IMR-90 (cell line): ENCODE measurements around the gene RNF32. TPM values are rescaled to one million over a fixed set of nuclear protein-coding genes. Genes with fewer than 3 reads are reported as not detected.

Experiments used
- ATAC-seq: fragments of 200-7000 bp; cut with Tn5 transposase; 2 replicates; pipeline ENCODE4 v1.9.1; 2020; ENCODE audit warnings: low read depth, mild to moderate bottlenecking, moderate library complexity
- BruUV-seq: library from RNA; stranded (reverse); fragments of 400-500 nt; replicated peaks from 2 replicates; lab custom pipeline; 2021; lab: Mats Ljungman, UMichigan
- CTCF ChIA-PET: fragments of 300-600 bp; formaldehyde crosslinking; extraction: SDS; loops from one replicate; lab custom pipeline; 2021; ENCODE audit warnings: antibody characterized with exemption; lab: Yijun Ruan, JAX
- POLR2A ChIA-PET: fragments of 300-600 bp; sonication (Branson Sonifier 250); formaldehyde crosslinking; loops from one replicate; lab custom pipeline; 2022; ENCODE audit warnings: antibody characterized with exemption; ENCODE audit not compliant: unreplicated experiment; lab: Charles Lee
- DNase-seq: peaks from one replicate; pipeline ENCODE4 v3.0.0; 2013
- H2AFZ ChIP-seq: replicated peaks from 2 replicates; pipeline ENCODE3; 2013; ENCODE audit warnings: low read length, mild to moderate bottlenecking; ENCODE audit not compliant: poor library complexity
- H2AK5ac ChIP-seq: 2 replicates; pipeline ENCODE4 v1.6.1; 2013; ENCODE audit warnings: low read depth, low read length, inconsistent platforms
- H2AK9ac ChIP-seq: replicated peaks from 2 replicates; pipeline ENCODE3; 2013; ENCODE audit warnings: mild to moderate bottlenecking, low read depth, low read length, moderate library complexity; ENCODE audit not compliant: poor library complexity
- H2BK120ac ChIP-seq: 2 replicates; pipeline ENCODE4 v1.6.1; 2013; ENCODE audit warnings: low read depth, low read length, inconsistent platforms
- H2BK15ac ChIP-seq: 3 replicates; pipeline ENCODE4 v1.6.1; 2013; ENCODE audit warnings: low read depth, low read length, inconsistent platforms
- H2BK20ac ChIP-seq: 2 replicates; pipeline ENCODE4 v1.6.1; 2013; ENCODE audit warnings: low read depth, mild to moderate bottlenecking, inconsistent platforms, low read length, moderate library complexity
- H2BK5ac ChIP-seq: 2 replicates; pipeline ENCODE4 v1.6.1; 2013; ENCODE audit warnings: mild to moderate bottlenecking, low read depth, low read length, inconsistent platforms; ENCODE audit not compliant: poor library complexity, severe bottlenecking
- H3K14ac ChIP-seq: replicated peaks from 2 replicates; pipeline ENCODE4 v1.6.1; 2013; ENCODE audit warnings: low read depth, low read length, inconsistent platforms
- H3K18ac ChIP-seq: 2 replicates; pipeline ENCODE4 v1.6.1; 2013; ENCODE audit warnings: low read depth, low read length, control low read depth
- H3K23ac ChIP-seq: 2 replicates; pipeline ENCODE4 v1.6.1; 2013; ENCODE audit warnings: low read depth, low read length, inconsistent platforms
- H3K27ac ChIP-seq: 2 replicates; pipeline ENCODE4 v1.5.1; 2013; ENCODE audit warnings: mild to moderate bottlenecking, control low read depth, low read length; ENCODE audit not compliant: insufficient read depth
- H3K27me3 ChIP-seq: 2 replicates; pipeline ENCODE4 v1.6.1; 2013; ENCODE audit warnings: low read length; ENCODE audit not compliant: control insufficient read depth, insufficient read depth
- H3K36me3 ChIP-seq: 2 replicates; pipeline ENCODE4 v1.6.1; 2013; ENCODE audit warnings: low read length, mixed read lengths; ENCODE audit not compliant: control insufficient read depth, insufficient read depth
- H3K4ac ChIP-seq: 2 replicates; pipeline ENCODE4 v1.6.1; 2013; ENCODE audit warnings: low read depth, low read length, inconsistent platforms
- H3K4me1 ChIP-seq: 2 replicates; pipeline ENCODE4 v1.6.1; 2013; ENCODE audit warnings: low read length, mixed read lengths; ENCODE audit not compliant: control insufficient read depth, insufficient read depth
- H3K4me2 ChIP-seq: 2 replicates; pipeline ENCODE4 v1.6.1; 2013; ENCODE audit warnings: low read depth, mild to moderate bottlenecking, control low read depth, low read length, moderate library complexity
- H3K4me3 ChIP-seq: 2 replicates; pipeline ENCODE4 v1.5.1; 2013; ENCODE audit warnings: low read depth, mild to moderate bottlenecking, control low read depth, low read length, moderate library complexity; ENCODE audit not compliant: insufficient read depth
- H3K56ac ChIP-seq: 2 replicates; pipeline ENCODE4 v1.6.1; 2013; ENCODE audit warnings: low read length, inconsistent platforms; ENCODE audit not compliant: insufficient read depth; ENCODE audit errors: extremely low read depth
- H3K79me1 ChIP-seq, 2 experiments: 2 replicates each; pipeline ENCODE4 v1.6.1; 2013; ENCODE audit warnings: low read length in 2 of 2, inconsistent platforms in 1 of 2, low read depth in 1 of 2
- H3K9ac ChIP-seq: 2 replicates; pipeline ENCODE4 v1.6.1; 2013; ENCODE audit warnings: low read depth, low read length, control low read depth
- H3K9me1 ChIP-seq: 2 replicates; pipeline ENCODE4 v1.6.1; 2013; ENCODE audit warnings: low read length, inconsistent platforms; ENCODE audit not compliant: insufficient read depth
- H3K9me3 ChIP-seq: 2 replicates; pipeline ENCODE4 v1.6.1; 2013; ENCODE audit warnings: low read length; ENCODE audit not compliant: control insufficient read depth, insufficient read depth
- H4K20me1 ChIP-seq: 2 replicates; pipeline ENCODE4 v1.6.1; 2013; ENCODE audit warnings: low read length, inconsistent platforms; ENCODE audit not compliant: insufficient read depth
- H4K5ac ChIP-seq: 2 replicates; pipeline ENCODE4 v1.6.1; 2013; ENCODE audit warnings: mild to moderate bottlenecking, low read depth, low read length, control low read depth
- H4K8ac ChIP-seq, 2 experiments: 2 replicates each; pipeline ENCODE4 v1.6.1; 2013; ENCODE audit warnings: low read depth in 2 of 2, low read length in 2 of 2, control low read depth in 1 of 2, inconsistent platforms in 1 of 2
- H4K91ac ChIP-seq: 2 replicates; pipeline ENCODE4 v1.6.1; 2013; ENCODE audit warnings: low read depth, low read length, inconsistent platforms; ENCODE audit not compliant: insufficient read depth
- BHLHE40 ChIP-seq: fragments of 150-350 bp; IDR thresholded peaks from 2 replicates; pipeline ENCODE4 v1.6.1; 2016; ENCODE audit warnings: mild to moderate bottlenecking, low read depth, low read length
- CEBPB ChIP-seq: IDR thresholded peaks from 2 replicates; pipeline ENCODE4 v1.6.1; 2012; ENCODE audit warnings: low read depth, low read length, improper control_type of control experiment
- CHD1 ChIP-seq: IDR thresholded peaks from 2 replicates; pipeline ENCODE4 v1.6.1; 2012; ENCODE audit warnings: low read depth, low read length, improper control_type of control experiment
- ELK1 ChIP-seq: fragments of 150-350 bp; IDR thresholded peaks from 2 replicates; pipeline ENCODE4 v1.6.1; 2016; ENCODE audit warnings: low read depth, mild to moderate bottlenecking, low read length, moderate library complexity, borderline replicate concordance
- FOS ChIP-seq: fragments of 150-350 bp; IDR thresholded peaks from 2 replicates; pipeline ENCODE4 v1.6.1; 2016; ENCODE audit warnings: low read depth, low read length
- MAFK ChIP-seq: IDR thresholded peaks from 2 replicates; pipeline ENCODE4 v1.6.1; 2012; ENCODE audit warnings: low read depth, low read length, improper control_type of control experiment
- MAZ ChIP-seq: IDR thresholded peaks from 2 replicates; pipeline ENCODE4 v1.6.1; 2012; ENCODE audit warnings: low read depth, mild to moderate bottlenecking, low read length, improper control_type of control experiment, moderate library complexity, borderline replicate concordance
- MXI1 ChIP-seq: IDR thresholded peaks from 2 replicates; pipeline ENCODE4 v1.6.1; 2012; ENCODE audit warnings: low read depth, mild to moderate bottlenecking, low read length, moderate library complexity, borderline replicate concordance
- NFE2L2 ChIP-seq: fragments of 150-350 bp; IDR thresholded peaks from 2 replicates; pipeline ENCODE4 v1.6.1; 2016; ENCODE audit warnings: low read depth, mild to moderate bottlenecking, low read length
- POLR2A ChIP-seq: IDR thresholded peaks from 2 replicates; pipeline ENCODE4 v1.6.1; 2012; ENCODE audit warnings: mild to moderate bottlenecking, low read depth, low read length
- RAD21 ChIP-seq: IDR thresholded peaks from 2 replicates; pipeline ENCODE4 v1.6.1; 2012; ENCODE audit warnings: low read length, improper control_type of control experiment
- SMC3 ChIP-seq: fragments of 150-350 bp; IDR thresholded peaks from 2 replicates; pipeline ENCODE4 v1.6.1; 2016; ENCODE audit warnings: low read depth, mild to moderate bottlenecking, antibody characterized with exemption, low read length, moderate library complexity
- USF2 ChIP-seq: fragments of 150-350 bp; IDR thresholded peaks from 2 replicates; pipeline ENCODE4 v1.6.1; 2017; ENCODE audit warnings: mild to moderate bottlenecking, antibody characterized with exemption, low read length, low read depth
- WGBS, 2 experiments: methylation state at CpG; one replicate each; pipeline versions ENCODE4 v1.1.5 to v1.1.7; 2013; ENCODE audit warnings: missing lambda C conversion rate in 2 of 2; ENCODE audit not compliant: insufficient read length in 1 of 2; ENCODE audit errors: extremely low coverage in 2 of 2; 5-methylcytosine and 5-hydroxymethylcytosine counted together
- dilution Hi-C: fragments of 300-500 bp; cut with HindIII; formaldehyde crosslinking; loops from one replicate; pipeline ENCODE4 v1.14.3; 2018; ENCODE audit warnings: low sequenced_read_pairs; ENCODE audit not compliant: unreplicated experiment
- in situ Hi-C: fragments of 300-500 bp; cut with MboI; formaldehyde crosslinking; loops from 3 replicates; pipeline ENCODE4 v1.14.3; 2019; ENCODE audit warnings: low sequenced_read_pairs, inconsistent platforms, mixed read lengths
- intact Hi-C: fragments of 100-400 bp; cut with micrococcal nuclease; formaldehyde crosslinking; loops from 2 replicates; pipeline ENCODE4 v1.10.0; 2022
- polyA plus RNA-seq, 3 experiments: library from polyadenylated mRNA; depleted of rRNA; stranded (reverse); fragments of >200 nt; gene quantifications; 2 replicates each; pipeline ENCODE4 v1.2.3, GENCODE V29; 2012; ENCODE audit warnings: low replicate concordance in 1 of 3
- total RNA-seq: library from RNA; depleted of rRNA; stranded (reverse); fragments of >200 nt; gene quantifications from 2 replicates; pipeline ENCODE4 v1.2.3, GENCODE V29; 2012
- TF ChIP-seq, protein P1 (sequence below): conservative IDR thresholded peaks from 2 replicates; pipeline ENCODE4 v1.5.1; 2012; ENCODE audit warnings: mild to moderate bottlenecking, low read depth, low read length, improper control_type of control experiment

RNF32 gene
- total and polyA plus RNA-seq, 2 of the 4 experiments (the other 2 are of a cell fraction) = 0.36 to 0.63 TPM

- H3K23ac ChIP-seq = no peak overlapping the region
- H3K4me2 ChIP-seq = no peak overlapping the region
- no peak overlapping the region for H3K14ac ChIP-seq
- no peaks in the 10 kb centered on the region for H3K36me3 ChIP-seq
- no peak overlapping the region for H2AK5ac ChIP-seq
- dilution Hi-C loops (no loop called here), in situ Hi-C loops (no loop called here), intact Hi-C loops (no loop called here)
- TF ChIP-seq FOS (no peak), POLR2A (no peak), USF2 (no peak), CHD1 (no peak), MXI1 (no peak), SMC3 (no peak), MAZ (no peak), CEBPB (no peak), BHLHE40 (no peak), NFE2L2 (no peak), RAD21 (no peak), ELK1 (no peak), MAFK (no peak)
- TF ChIP-seq, protein P1, sequence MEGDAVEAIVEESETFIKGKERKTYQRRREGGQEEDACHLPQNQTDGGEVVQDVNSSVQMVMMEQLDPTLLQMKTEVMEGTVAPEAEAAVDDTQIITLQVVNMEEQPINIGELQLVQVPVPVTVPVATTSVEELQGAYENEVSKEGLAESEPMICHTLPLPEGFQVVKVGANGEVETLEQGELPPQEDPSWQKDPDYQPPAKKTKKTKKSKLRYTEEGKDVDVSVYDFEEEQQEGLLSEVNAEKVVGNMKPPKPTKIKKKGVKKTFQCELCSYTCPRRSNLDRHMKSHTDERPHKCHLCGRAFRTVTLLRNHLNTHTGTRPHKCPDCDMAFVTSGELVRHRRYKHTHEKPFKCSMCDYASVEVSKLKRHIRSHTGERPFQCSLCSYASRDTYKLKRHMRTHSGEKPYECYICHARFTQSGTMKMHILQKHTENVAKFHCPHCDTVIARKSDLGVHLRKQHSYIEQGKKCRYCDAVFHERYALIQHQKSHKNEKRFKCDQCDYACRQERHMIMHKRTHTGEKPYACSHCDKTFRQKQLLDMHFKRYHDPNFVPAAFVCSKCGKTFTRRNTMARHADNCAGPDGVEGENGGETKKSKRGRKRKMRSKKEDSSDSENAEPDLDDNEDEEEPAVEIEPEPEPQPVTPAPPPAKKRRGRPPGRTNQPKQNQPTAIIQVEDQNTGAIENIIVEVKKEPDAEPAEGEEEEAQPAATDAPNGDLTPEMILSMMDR = no peak
- H3K4me1 ChIP-seq = 0 out of 2 replicates have a peak, but pooled peaks cover 1% of the 10 kb centered on the region
- ChIA-PET CTCF (no interaction called here), POLR2A (no interaction called here)
- no peak overlapping the region for H3K9ac ChIP-seq
- H3K56ac ChIP-seq = no peak overlapping the region
- no peak overlapping the region for H2BK20ac ChIP-seq
- no peak overlapping the region for H4K5ac ChIP-seq
- no peak overlapping the region for H3K4ac ChIP-seq
- no peaks in the 10 kb centered on the region for H3K9me3 ChIP-seq
- no peak overlapping the region for H2BK5ac ChIP-seq
- no peaks in the 10 kb centered on the region for H3K27me3 ChIP-seq
- DNase-seq (peak; percentile 20), ATAC-seq (no peak)
- no peaks in the 10 kb centered on the region for H3K79me1 ChIP-seq
- WGBS, 2 experiments = 85% methylated on average over 6 of the region's 13 CpGs; no CpG with 5 or more reads in 1 of the 2 experiments
- no peaks in the 10 kb centered on the region for H4K20me1 ChIP-seq
- H2BK15ac ChIP-seq = no peak overlapping the region
- H2AK9ac ChIP-seq = peak overlapping the region; percentile 40
- no peak overlapping the region for H4K8ac ChIP-seq
- no TSS peak for BruUV-seq
- H4K91ac ChIP-seq = no peak overlapping the region
- no peak overlapping the region for H2AFZ ChIP-seq
- H3K4me3 ChIP-seq = no peak overlapping the region
- no peak overlapping the region for H2BK120ac ChIP-seq
- no peak overlapping the region for H3K18ac ChIP-seq
- H3K27ac ChIP-seq = no peak overlapping the region
- H3K9me1 ChIP-seq = no peaks in the 10 kb centered on the region; the same call in 1 of the 2 replicates
Measured at GRCh38 chr7:156668130-156668741, 27.7 kb downstream of the RNF32 start.
